ACC112 (cell line): ENCODE data around the gene PPP1R7.

ENCODE experiments used
- H2AFZ ChIP-seq: fragments of 200-600 bp; sonication (generic); one replicate; pipeline ENCODE4 v1.6.0; 2017; ENCODE audit warnings: antibody characterized with exemption, low read length; ENCODE audit not compliant: unreplicated experiment
- H3K27ac ChIP-seq: fragments of 200-600 bp; sonication (generic); 2 replicates; pipeline ENCODE4 v1.5.1; 2014; ENCODE audit warnings: low read depth, mild to moderate bottlenecking, antibody characterized with exemption, low read length, moderate library complexity
- H3K27me3 ChIP-seq: fragments of 200-600 bp; sonication (generic); 2 replicates; pipeline ENCODE4 v1.6.1; 2014; ENCODE audit warnings: mild to moderate bottlenecking, antibody characterized with exemption, low read length, moderate library complexity, mixed read lengths; ENCODE audit not compliant: insufficient read depth
- H3K36me3 ChIP-seq: fragments of 200-600 bp; sonication (generic); 2 replicates; pipeline ENCODE4 v1.6.1; 2016; ENCODE audit warnings: mild to moderate bottlenecking, antibody characterized with exemption, low read length, moderate library complexity, mixed read lengths; ENCODE audit not compliant: insufficient read depth
- H3K4me1 ChIP-seq: fragments of 200-600 bp; sonication (generic); one replicate; pipeline ENCODE4 v1.6.1; 2016; ENCODE audit warnings: low read length, mixed read lengths; ENCODE audit not compliant: insufficient read depth, unreplicated experiment, control insufficient read depth
- H3K4me3 ChIP-seq: fragments of 200-600 bp; sonication (generic); 2 replicates; pipeline ENCODE4 v1.5.1; 2014; ENCODE audit warnings: mild to moderate bottlenecking, low read depth, low read length
- H3K79me2 ChIP-seq: fragments of 200-600 bp; sonication (generic); one replicate; pipeline ENCODE4 v1.6.0; 2016; ENCODE audit warnings: low read length; ENCODE audit not compliant: control insufficient read depth, unreplicated experiment, insufficient read depth

PPP1R7 gene

GRCh38 chr2:241230435-241230834 is 80.2 kb downstream of the PPP1R7 start:
- Histone ChIP-seq H3K36me3 (peaks cover 49% of the 10 kb centered on the region; the same call in 1 of the 2 replicates), H2AFZ (no peak overlapping the region), H3K4me1 (no peaks in the 10 kb centered on the region), H3K27me3 (no peaks in the 10 kb centered on the region), H3K4me3 (no peak overlapping the region), H3K79me2 (peaks cover 6% of the 10 kb centered on the region), H3K27ac (no peak overlapping the region)

GRCh38 chr2:241232736-241233575 is 82.7 kb downstream of the PPP1R7 start:
- peaks cover 6% of the 10 kb centered on the region for H3K79me2 ChIP-seq
- H2AFZ ChIP-seq: no peak overlapping the region
- H3K4me1 ChIP-seq: no peaks in the 10 kb centered on the region
- no peak overlapping the region for H3K27ac ChIP-seq
- H3K36me3 ChIP-seq: peaks cover 58% of the 10 kb centered on the region; the same call in 1 of the 2 replicates
- no peaks in the 10 kb centered on the region for H3K27me3 ChIP-seq
- H3K4me3 ChIP-seq: no peak overlapping the region
